GM10248 (cell line): Measurements from ENCODE around the gene METTL5.
A peak's percentile ranks its signal among the peaks of the same experiment; 100 is the strongest.

Experiments
- CTCF ChIA-PET: fragments of 300-600 bp; sonication (Branson Sonifier 250); formaldehyde crosslinking; extraction: SDS; loops from one replicate; lab custom pipeline; 2021; ENCODE audit warnings: antibody characterized with exemption; lab: Yijun Ruan, JAX
- POLR2A ChIA-PET: fragments of 350-650 bp; sonication (Branson Sonifier 250); formaldehyde crosslinking; extraction: SDS; loops from one replicate; lab custom pipeline; 2020; ENCODE audit warnings: antibody characterized with exemption; lab: Yijun Ruan, JAX
- DNase-seq: peaks from one replicate; pipeline ENCODE4 v3.0.0; 2012; ENCODE audit errors: extremely low spot score
- CTCF ChIP-seq: IDR thresholded peaks from 2 replicates; pipeline ENCODE4 v1.5.1; 2012; ENCODE audit warnings: mild to moderate bottlenecking, low read depth; ENCODE audit errors: extremely low read depth, missing control alignments, control extremely low read depth

The METTL5 gene

GRCh38 chr2:169803480-169803879, 21.2 kb downstream of the METTL5 start:
- no peak for DNase-seq
- CTCF ChIA-PET: interaction anchor here (1.0 to 3.8 kb wide), 6 partner anchors 9 to 33 kb away, joined by 3 to 21 read pairs (median 4); partner anchors contain the start of gene METTL5
- TF ChIP-seq CTCF: no peak
- POLR2A ChIA-PET: interaction anchor here (0.5 kb wide), 1 partner anchor 218 kb away, joined by 4 read pairs; no protein-coding TSS in a partner anchor

- POLR2A ChIA-PET: interaction anchor here (0.5 to 1.0 kb wide), 3 partner anchors 30 to 226 kb away, joined by 3 to 4 read pairs (median 3); no protein-coding TSS in a partner anchor
- DNase-seq: peak; percentile 96
- CTCF ChIA-PET: interaction anchor here (1.0 to 2.2 kb wide), 2 partner anchors 9 to 25 kb away, joined by 4 to 6 read pairs; partner anchors contain the start of gene METTL5
- no peak for TF ChIP-seq CTCF
These were observed 25.8 kb downstream of the METTL5 start, which contains the start of gene SSB for GRCh38 chr2:169798718-169799592. SSB (plus strand) TSS chr2:169798871; CDS start chr2:169800961, 2,090 bp downstream.

GRCh38 chr2:169798397-169798717, 26.3 kb downstream of the METTL5 start:
- ChIA-PET CTCF (interaction anchor here (2.2 kb wide), 1 partner anchor 9 kb away, joined by 6 read pairs; no protein-coding TSS in a partner anchor), POLR2A (interaction anchor here (0.5 to 1.0 kb wide), 2 partner anchors 30 to 40 kb away, joined by 3 read pairs; no protein-coding TSS in a partner anchor)
- TF ChIP-seq CTCF: no peak
- DNase-seq: no peak

GRCh38 chr2:169797601-169798000, 27.1 kb downstream of the METTL5 start:
- DNase-seq: no peak
- ChIA-PET POLR2A (no interaction called here), CTCF (interaction anchor here (2.2 kb wide), 1 partner anchor 8 kb away, joined by 6 read pairs; no protein-coding TSS in a partner anchor)
- TF ChIP-seq CTCF: no peak

GRCh38 chr2:169796441-169796840, 28.3 kb downstream of the METTL5 start:
- DNase-seq: no peak
- CTCF ChIA-PET: no interaction called here
- no peak for TF ChIP-seq CTCF
- POLR2A ChIA-PET: no interaction called here

GRCh38 chr2:169795181-169795580, 29.5 kb downstream of the METTL5 start:
- no peak for DNase-seq
- ChIA-PET CTCF (interaction anchor here (0.9 to 1.9 kb wide), 4 partner anchors 8 to 267 kb away, joined by 3 to 4 read pairs (median 4); no protein-coding TSS in a partner anchor), POLR2A (no interaction called here)
- no peak for TF ChIP-seq CTCF
